SK-N-MC (cell line): Measurements from ENCODE around the gene HAAO.

Source experiments
- DNase-seq: peaks from one replicate; pipeline ENCODE4 v3.0.0-alpha.2; 2011; ENCODE audit warnings: low read depth, low spot score
- H3K27ac ChIP-seq: fragments of 200-600 bp; sonication (generic); 2 replicates; pipeline ENCODE4 v1.5.1; 2016; ENCODE audit warnings: mixed run types
- H3K36me3 ChIP-seq: fragments of 200-600 bp; sonication (generic); 2 replicates; pipeline ENCODE4 v1.6.1; 2017; ENCODE audit warnings: antibody characterized with exemption, low read length, mixed read lengths; ENCODE audit not compliant: insufficient read depth
- H3K4me3 ChIP-seq: fragments of 200-600 bp; sonication (generic); 2 replicates; pipeline ENCODE4 v1.5.1; 2016
- H3K9ac ChIP-seq: fragments of 200-600 bp; sonication (generic); 2 replicates; pipeline ENCODE4 v1.8.0; 2017; ENCODE audit warnings: mixed run types, mixed read lengths; ENCODE audit not compliant: insufficient read length
- H3K9me3 ChIP-seq: fragments of 200-600 bp; sonication (generic); 2 replicates; pipeline ENCODE4 v1.6.1; 2017; ENCODE audit warnings: low read depth, mild to moderate bottlenecking, antibody characterized with exemption, low read length, moderate library complexity, mixed read lengths
- EZH2 ChIP-seq: fragments of 200-600 bp; sonication (generic); IDR thresholded peaks from one replicate; pipeline ENCODE4 v1.6.1; 2017; ENCODE audit warnings: antibody characterized with exemption
- FOXP2 ChIP-seq: optimal IDR thresholded peaks from 2 replicates; pipeline ENCODE3; 2011; ENCODE audit warnings: mild to moderate bottlenecking, moderate library complexity; ENCODE audit not compliant: insufficient read depth; ENCODE audit errors: extremely low read length, control extremely low read depth
- POLR2AphosphoS5 ChIP-seq: IDR thresholded peaks from 2 replicates; pipeline ENCODE4 v1.6.1; 2012; ENCODE audit warnings: mild to moderate bottlenecking, low read depth, low read length, borderline replicate concordance

The HAAO gene

GRCh38 chr2:42762155-42762554 lies 30.2 kb downstream of the HAAO start:
- no peaks in the 10 kb centered on the region for H3K9me3 ChIP-seq
- no peaks in the 10 kb centered on the region for H3K36me3 ChIP-seq
- no peak overlapping the region for H3K4me3 ChIP-seq
- TF ChIP-seq FOXP2: no peak
- no peak for TF ChIP-seq EZH2
- no peak for TF ChIP-seq POLR2AphosphoS5
- no peak for DNase-seq
- no peak overlapping the region for H3K27ac ChIP-seq
- no peak overlapping the region for H3K9ac ChIP-seq

- no peaks in the 10 kb centered on the region for H3K9me3 ChIP-seq
- no peak for DNase-seq
- H3K9ac ChIP-seq: no peak overlapping the region
- TF ChIP-seq EZH2 (no peak), FOXP2 (no peak), POLR2AphosphoS5 (no peak)
- no peak overlapping the region for H3K4me3 ChIP-seq
- H3K27ac ChIP-seq: no peak overlapping the region
- no peaks in the 10 kb centered on the region for H3K36me3 ChIP-seq
Measured at GRCh38 chr2:42761554-42761953, 30.8 kb downstream of the HAAO start.

DNA sequence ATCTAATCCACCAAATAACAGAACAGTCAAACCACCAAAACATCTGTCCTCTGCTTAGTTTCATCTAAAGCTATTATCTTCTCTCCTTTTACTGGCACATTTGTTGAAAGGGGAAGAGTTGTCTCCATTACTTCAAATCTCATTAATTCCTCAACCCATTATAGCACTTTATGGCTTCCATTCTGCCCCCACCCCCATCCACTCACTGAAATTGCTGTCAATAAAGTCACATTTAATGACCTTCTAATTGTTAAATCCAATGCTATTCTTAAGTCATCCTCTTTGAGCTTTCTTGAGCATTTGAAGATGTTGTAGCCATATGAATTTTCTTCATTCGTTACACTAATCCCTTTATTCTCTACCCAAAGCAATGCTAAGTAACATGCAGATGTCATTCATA lies 33.6 kb downstream of the HAAO start:
- Histone ChIP-seq H3K9me3 (no peaks in the 10 kb centered on the region), H3K36me3 (no peaks in the 10 kb centered on the region), H3K27ac (no peak overlapping the region), H3K9ac (no peak overlapping the region), H3K4me3 (no peak overlapping the region)
- no peak for DNase-seq
- TF ChIP-seq FOXP2: no peak
- no peak for TF ChIP-seq EZH2
- no peak for TF ChIP-seq POLR2AphosphoS5

DNA sequence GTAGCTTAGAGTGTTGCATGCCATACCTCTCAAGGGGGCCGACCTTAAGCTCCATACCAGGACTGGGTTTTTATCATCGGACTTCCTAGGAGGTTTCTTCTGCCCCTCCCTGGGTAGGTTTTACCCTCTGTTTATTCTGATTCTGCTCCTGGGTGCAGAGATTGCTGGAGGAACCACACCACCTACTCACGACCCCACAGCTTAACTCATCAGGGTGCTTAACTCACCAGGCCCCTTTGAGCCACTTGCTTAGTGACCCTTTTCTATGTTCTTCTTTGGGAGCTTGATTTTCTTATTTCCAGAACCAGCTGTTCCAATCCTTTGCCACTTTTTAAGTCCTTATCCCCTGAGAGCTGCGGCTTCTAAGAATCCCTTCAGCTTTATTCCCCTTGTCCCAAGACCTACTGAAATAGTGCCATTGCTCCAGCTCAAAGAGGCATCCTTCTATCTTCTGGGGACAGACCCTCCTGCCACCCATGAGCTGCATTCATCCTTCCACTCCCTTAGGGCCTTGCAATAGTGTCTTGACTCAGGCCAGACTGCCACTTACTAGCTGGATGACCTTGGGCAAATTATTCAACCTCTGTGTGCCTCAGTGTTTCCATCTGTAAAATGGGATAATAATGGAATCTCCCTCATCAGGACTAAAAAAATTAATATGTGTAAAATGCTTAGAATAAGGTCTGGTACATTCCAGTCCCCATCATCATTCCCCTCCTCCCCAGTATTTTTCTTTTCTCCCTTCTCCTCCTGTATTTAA lies 34.2 kb downstream of the HAAO start:
- Histone ChIP-seq H3K36me3 (no peaks in the 10 kb centered on the region), H3K4me3 (no peak overlapping the region), H3K9ac (no peak overlapping the region), H3K9me3 (no peaks in the 10 kb centered on the region), H3K27ac (no peak overlapping the region)
- no peak for DNase-seq
- no peak for TF ChIP-seq FOXP2
- no peak for TF ChIP-seq POLR2AphosphoS5
- TF ChIP-seq EZH2: no peak

- Histone ChIP-seq H3K9ac (no peak overlapping the region), H3K27ac (no peak overlapping the region), H3K36me3 (no peaks in the 10 kb centered on the region), H3K9me3 (no peaks in the 10 kb centered on the region), H3K4me3 (no peak overlapping the region)
- TF ChIP-seq FOXP2 (no peak), EZH2 (no peak), POLR2AphosphoS5 (no peak)
- DNase-seq: no peak
Measured at GRCh38 chr2:42756966-42757513, 35.3 kb downstream of the HAAO start.

DNA sequence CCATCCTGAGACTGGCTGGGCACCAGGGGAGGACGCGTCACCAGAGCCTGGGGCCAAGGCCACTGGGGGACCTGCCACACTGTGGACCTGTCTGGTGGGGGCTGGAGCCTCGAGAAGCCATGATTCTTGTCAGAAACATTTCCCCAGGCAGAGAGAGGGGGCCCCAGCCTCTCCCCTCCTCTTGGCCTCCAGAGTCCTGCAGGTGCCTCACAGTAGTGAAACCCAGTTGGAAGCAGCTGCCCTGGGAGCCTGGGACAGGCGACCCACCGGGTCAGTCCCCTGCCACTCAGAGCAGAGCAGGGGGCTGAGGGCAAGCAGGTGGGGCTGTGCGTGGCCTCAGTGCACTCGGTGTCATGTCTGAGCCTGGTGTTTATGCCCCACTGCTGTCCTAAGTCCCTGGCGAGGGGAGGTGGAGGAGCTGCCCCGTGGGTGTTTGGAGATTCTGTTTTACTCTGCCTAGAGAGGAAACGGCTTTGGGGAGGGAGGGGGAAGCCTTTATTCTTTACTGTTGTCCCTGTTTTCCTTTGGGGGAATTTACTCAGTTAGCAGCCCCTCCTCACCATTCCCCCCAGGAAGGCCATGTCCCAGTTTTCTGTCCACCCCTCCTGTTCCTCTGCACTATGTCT lies 36.1 kb downstream of the HAAO start:
- no peaks in the 10 kb centered on the region for H3K9me3 ChIP-seq
- H3K4me3 ChIP-seq: no peak overlapping the region
- no peaks in the 10 kb centered on the region for H3K36me3 ChIP-seq
- DNase-seq: no peak
- H3K9ac ChIP-seq: no peak overlapping the region
- TF ChIP-seq FOXP2: no peak
- no peak for TF ChIP-seq POLR2AphosphoS5
- no peak for TF ChIP-seq EZH2
- H3K27ac ChIP-seq: no peak overlapping the region

DNA sequence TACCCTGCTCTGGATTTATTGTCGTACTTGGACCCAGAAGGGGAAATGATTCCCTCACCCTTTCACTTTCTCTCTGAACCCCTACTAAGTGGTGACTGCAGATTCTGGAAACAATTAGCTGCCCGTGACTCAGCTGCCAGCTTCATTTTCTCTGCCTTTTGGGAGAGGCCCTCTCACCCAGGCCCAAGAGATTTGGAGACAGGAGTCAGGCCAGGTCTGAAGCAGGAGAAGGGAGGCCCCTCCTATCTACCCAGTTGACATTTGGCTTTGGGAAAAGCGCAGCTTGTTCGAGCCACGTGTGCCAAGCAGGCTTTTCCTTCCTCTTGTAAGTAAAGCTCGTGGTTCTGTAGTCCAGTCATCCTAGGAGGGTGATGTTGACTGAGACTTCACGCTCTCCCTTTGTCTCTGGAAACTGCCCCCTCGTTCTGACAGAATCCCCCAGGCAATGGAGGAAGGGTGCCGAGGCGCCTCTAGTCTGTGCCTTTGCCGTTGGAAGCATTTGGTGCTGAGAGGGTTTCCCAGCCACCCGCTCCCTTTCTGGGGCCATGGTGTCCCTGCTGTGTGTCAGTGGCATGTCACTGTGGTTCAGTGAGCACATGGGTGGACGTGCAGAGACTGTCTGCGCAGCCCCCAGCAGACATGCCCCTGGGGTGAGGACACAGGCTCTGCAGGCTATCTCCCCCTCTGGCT lies 37.0 kb downstream of the HAAO start:
- TF ChIP-seq POLR2AphosphoS5 (no peak), FOXP2 (no peak), EZH2 (no peak)
- H3K36me3 ChIP-seq: no peaks in the 10 kb centered on the region
- no peak overlapping the region for H3K4me3 ChIP-seq
- no peak for DNase-seq
- no peak overlapping the region for H3K9ac ChIP-seq
- H3K9me3 ChIP-seq: no peaks in the 10 kb centered on the region
- H3K27ac ChIP-seq: no peak overlapping the region

GRCh38 chr2:42754776-42755140 lies 37.6 kb downstream of the HAAO start:
- DNase-seq: no peak
- H3K9ac ChIP-seq: no peak overlapping the region
- no peak overlapping the region for H3K27ac ChIP-seq
- H3K36me3 ChIP-seq: no peaks in the 10 kb centered on the region
- H3K4me3 ChIP-seq: no peak overlapping the region
- TF ChIP-seq FOXP2 (no peak), POLR2AphosphoS5 (no peak), EZH2 (no peak)
- no peaks in the 10 kb centered on the region for H3K9me3 ChIP-seq
